Endodermal cell (in vitro differentiated cells): ENCODE data around the gene VCAN. TPM values are rescaled to one million over a fixed set of nuclear protein-coding genes. Genes with fewer than 3 reads are reported as not detected.

Source experiments
- DNase-seq: peaks from one replicate; pipeline ENCODE4 v3.0.0-alpha.2; 2017
- H3K27ac ChIP-seq: 2 replicates; pipeline ENCODE4 v1.5.1; 2013; ENCODE audit warnings: mild to moderate bottlenecking, low read depth, low read length, moderate library complexity
- H3K27me3 ChIP-seq: 2 replicates; pipeline ENCODE4 v1.6.1; 2013; ENCODE audit warnings: mild to moderate bottlenecking, low read length, moderate library complexity; ENCODE audit not compliant: insufficient read depth, control insufficient read depth, poor library complexity, severe bottlenecking
- H3K36me3 ChIP-seq: 2 replicates; pipeline ENCODE4 v1.7.0; 2013; ENCODE audit warnings: mild to moderate bottlenecking, low read length, moderate library complexity; ENCODE audit not compliant: control insufficient read depth, insufficient read depth
- H3K4me1 ChIP-seq: one replicate; pipeline ENCODE4 v1.7.0; 2013; ENCODE audit warnings: low read length; ENCODE audit not compliant: control insufficient read depth, insufficient read depth
- H3K4me3 ChIP-seq: 2 replicates; pipeline ENCODE4 v1.5.1; 2013; ENCODE audit warnings: mild to moderate bottlenecking, low read length, moderate library complexity
- H3K9ac ChIP-seq: 2 replicates; pipeline ENCODE4 v1.6.1; 2013; ENCODE audit warnings: mild to moderate bottlenecking, low read length, moderate library complexity; ENCODE audit not compliant: poor library complexity, severe bottlenecking; ENCODE audit errors: extremely low read depth
- H3K9me3 ChIP-seq: 2 replicates; pipeline ENCODE4 v1.6.1; 2013; ENCODE audit warnings: mild to moderate bottlenecking, low read length, moderate library complexity; ENCODE audit not compliant: control insufficient read depth
- H3K27ac Mint-ChIP-seq: 2 replicates; pipeline ENCODE4 v1.8.0; 2020; ENCODE audit warnings: mixed read lengths
- H3K27me3 Mint-ChIP-seq: 2 replicates; pipeline ENCODE4 v1.8.0; 2021; ENCODE audit warnings: mild to moderate bottlenecking, mixed read lengths; ENCODE audit not compliant: insufficient read depth
- H3K36me3 Mint-ChIP-seq: 2 replicates; pipeline ENCODE4 v1.8.0; 2020; ENCODE audit warnings: low read depth, mixed read lengths
- H3K4me1 Mint-ChIP-seq: 2 replicates; pipeline ENCODE4 v1.8.0; 2020; ENCODE audit warnings: mixed read lengths
- H3K4me3 Mint-ChIP-seq: 2 replicates; pipeline ENCODE4 v1.8.0; 2020; ENCODE audit warnings: mild to moderate bottlenecking, moderate library complexity, mixed read lengths
- H3K9me3 Mint-ChIP-seq: 2 replicates; pipeline ENCODE4 v1.8.0; 2020; ENCODE audit warnings: mild to moderate bottlenecking, mixed read lengths
- CTCF ChIP-seq: fragments of 200-600 bp; sonication (generic); conservative IDR thresholded peaks from 2 replicates; pipeline ENCODE4 v1.5.0; 2021; ENCODE audit warnings: antibody characterized with exemption, mild to moderate bottlenecking
- WGBS, 2 experiments: methylation state at CpG; one replicate each; pipeline versions ENCODE4 v1.1.5 to v1.1.7; 2013; ENCODE audit warnings: missing lambda C conversion rate in 2 of 2, mixed read lengths in 1 of 2; ENCODE audit not compliant: insufficient coverage in 1 of 2, insufficient read length in 1 of 2; 5-methylcytosine and 5-hydroxymethylcytosine counted together
- total RNA-seq, 2 donors: library from RNA; stranded (reverse); fragmentation: NEBNext Ultra II Directional in 1 of 2; extraction: Animal tissue kit (Norgen Biotek cat#: 25700) in 1 of 2; gene quantifications; 2 replicates in 1 of 2; 3 replicates in 1 of 2; pipeline ENCODE4 v1.2.1, GENCODE V29; 2021

VCAN gene
- total RNA-seq, 2 donors from 2014 or later, result 363 to 397 TPM

- Histone ChIP-seq H3K9me3 (no peaks in the 10 kb centered on the region), H3K36me3 (peaks cover 46% of the 10 kb centered on the region), H3K27me3 (no peaks in the 10 kb centered on the region), H3K4me1 (no peaks in the 10 kb centered on the region), H3K9ac (no peak overlapping the region), H3K4me3 (no peak overlapping the region), H3K27ac (no peak overlapping the region)
- peaks cover 6% of the 10 kb centered on the region for H3K4me1 Mint-ChIP-seq
- no peaks in the 10 kb centered on the region for H3K9me3 Mint-ChIP-seq
- H3K36me3 Mint-ChIP-seq, result peaks cover 64% of the 10 kb centered on the region
- TF ChIP-seq CTCF, result no peak
- H3K27ac Mint-ChIP-seq, result no peak overlapping the region
- 92 to 98% methylated on average over 5 to 6 of the region's 6 CpGs for WGBS, 2 experiments
- no peak for DNase-seq
- H3K27me3 Mint-ChIP-seq, result no peaks in the 10 kb centered on the region
- H3K4me3 Mint-ChIP-seq, result no peak overlapping the region
Observed at GRCh38 chr5:83543898-83544297, 72.4 kb downstream of the VCAN start.

GRCh38 chr5:83547161-83547560 is 75.6 kb downstream of the VCAN start:
- Histone ChIP-seq H3K9me3 (no peaks in the 10 kb centered on the region), H3K4me3 (no peak overlapping the region), H3K9ac (no peak overlapping the region), H3K4me1 (no peaks in the 10 kb centered on the region), H3K36me3 (peaks cover 33% of the 10 kb centered on the region), H3K27ac (no peak overlapping the region), H3K27me3 (no peaks in the 10 kb centered on the region)
- TF ChIP-seq CTCF, result no peak
- peaks cover 60% of the 10 kb centered on the region for H3K36me3 Mint-ChIP-seq
- DNase-seq, result no peak
- no peak overlapping the region for H3K4me3 Mint-ChIP-seq
- no peaks in the 10 kb centered on the region for H3K9me3 Mint-ChIP-seq
- WGBS, 2 experiments, result 85% methylated on average over 1 of the region's 1 CpG; no CpG with 5 or more reads in 1 of the 2 experiments
- no peak overlapping the region for H3K27ac Mint-ChIP-seq
- H3K4me1 Mint-ChIP-seq, result peaks cover 10% of the 10 kb centered on the region
- H3K27me3 Mint-ChIP-seq, result no peaks in the 10 kb centered on the region

GRCh38 chr5:83547889-83548288 is 76.3 kb downstream of the VCAN start:
- no peak overlapping the region for H3K9ac ChIP-seq
- Mint-ChIP-seq H3K4me3 (no peak overlapping the region), H3K27ac (no peak overlapping the region), H3K4me1 (peaks cover 10% of the 10 kb centered on the region), H3K36me3 (peaks cover 61% of the 10 kb centered on the region), H3K9me3 (no peaks in the 10 kb centered on the region), H3K27me3 (no peaks in the 10 kb centered on the region)
- no peak overlapping the region for H3K27ac ChIP-seq
- no peak for DNase-seq
- no peak overlapping the region for H3K4me3 ChIP-seq
- H3K36me3 ChIP-seq, result peaks cover 30% of the 10 kb centered on the region
- no peak for TF ChIP-seq CTCF
- no peaks in the 10 kb centered on the region for H3K9me3 ChIP-seq
- WGBS, 2 experiments, result 83 to 95% methylated on average over 1 of the region's 1 CpG
- no peaks in the 10 kb centered on the region for H3K27me3 ChIP-seq
- no peaks in the 10 kb centered on the region for H3K4me1 ChIP-seq
